ENCODE results near the gene CNOT4. TPM values are rescaled to one million over a fixed set of nuclear protein-coding genes. Genes with fewer than 3 reads are reported as not detected.

CNOT4 gene
- total and polyA plus RNA-seq, 2 of the 13 experiments (the other 11 are each of a cell fraction or from before 2014, with no cell fraction given), result 7.4 to 8.4 TPM

GRCh38 chr7:135410543-135410942 is 99.4 kb downstream of the CNOT4 start:
- no TSS peak for BruUV-seq (replicated peaks)
- TF ChIP-seq KDM5B (CRISPR knock-in tag; IDR thresholded peaks at IDR 0.05; ENCODE audit: borderline replicate concordance), result no peak
- no peak for TF ChIP-seq MAF1 (CRISPR knock-in tag; IDR thresholded peaks at IDR 0.05; ENCODE audit: borderline replicate concordance)
- no peak for TF ChIP-seq NR2F2 (IDR thresholded peaks at IDR 0.05; ENCODE audit: borderline replicate concordance, low read depth)
- no peak for TF ChIP-seq ZKSCAN5 (CRISPR knock-in tag; IDR thresholded peaks at IDR 0.05)
- TF ChIP-seq SP140L (CRISPR knock-in tag; IDR thresholded peaks at IDR 0.05; ENCODE audit: borderline replicate concordance), result no peak
- TF ChIP-seq POLR2A (IDR thresholded peaks at IDR 0.05; ENCODE audit: insufficient read depth in 1 of 2, low read depth in 2 of 2, low read length in 2 of 2), result no peak
- no peak for TF ChIP-seq HOXA5 (CRISPR knock-in tag; IDR thresholded peaks at IDR 0.05)
- no peak for TF ChIP-seq TGIF2 (CRISPR knock-in tag; IDR thresholded peaks at IDR 0.05)
- no peak for TF ChIP-seq TEAD2 (CRISPR knock-in tag; IDR thresholded peaks at IDR 0.05)
- ChIA-PET CTCF (ENCODE audit: low intra/inter-chr PET ratio, low total read pairs) (no interaction called here), POLR2A (no interaction called here)
- 99% methylated on average over 3 of the region's 3 CpGs for WGBS (ENCODE audit: low lambda C conversion rate)
- Histone ChIP-seq H3K79me2 (ENCODE audit: insufficient read depth, low read length) (no peaks in the 10 kb centered on the region), H3K4me3 (replicated peaks in 1 of 3; ENCODE audit: insufficient read depth in 1 of 3, low read depth in 2 of 3, low read length in 3 of 3) (no peak overlapping the region), H3K9ac (ENCODE audit: insufficient read depth, low read depth, low read length) (no peak overlapping the region), H3K27me3 (ENCODE audit: control insufficient read depth in 1 of 2, insufficient read depth in 2 of 2, low read length in 2 of 2) (no peaks in the 10 kb centered on the region), H3K27ac (ENCODE audit: extremely low read length, insufficient read depth, low read length) (no peak overlapping the region), H2AFZ (ENCODE audit: low read length) (no peak overlapping the region), H4K20me1 (ENCODE audit: insufficient read depth, low read length) (no peaks in the 10 kb centered on the region), H3K4me2 (ENCODE audit: low read depth, low read length) (no peak overlapping the region), H3K4me1 (ENCODE audit: insufficient read depth, low read length) (peaks cover 18% of the 10 kb centered on the region), H3K36me3 (replicated peaks in 1 of 2; ENCODE audit: control insufficient read depth in 1 of 2, insufficient read depth in 2 of 2, low read length in 2 of 2) (peaks cover 0 to 23% of the 10 kb centered on the region in 2 experiments; a peak in 2 of 5 replicates), H3K9me3 (ENCODE audit: low read length) (no peaks in the 10 kb centered on the region)
- FAIRE-seq (no peak), ATAC-seq (no peak), DNase-seq (ENCODE audit: low spot score) (no peak)
- intact Hi-C loops (cut with micrococcal nuclease; ENCODE audit: unreplicated experiment), result no loop called here
- in situ Hi-C loops (cut with HindIII; ENCODE audit: extremely low pct_ligation_motif_present, low pct_unique_long_range_greater_than_20kb), result no loop called here

GRCh38 chr7:135409845-135410542 is 99.9 kb downstream of the CNOT4 start:
- H3K36me3 ChIP-seq (replicated peaks in 1 of 2; ENCODE audit: control insufficient read depth in 1 of 2, insufficient read depth in 2 of 2, low read length in 2 of 2), result peaks cover 0 to 23% of the 10 kb centered on the region in 2 experiments; a peak in 2 of 5 replicates
- DNase-seq (ENCODE audit: low spot score) (no peak), FAIRE-seq (no peak), ATAC-seq (no peak)
- H4K20me1 ChIP-seq (ENCODE audit: insufficient read depth, low read length), result no peaks in the 10 kb centered on the region
- in situ Hi-C loops (cut with HindIII; ENCODE audit: extremely low pct_ligation_motif_present, low pct_unique_long_range_greater_than_20kb) (no loop called here), intact Hi-C loops (cut with micrococcal nuclease; ENCODE audit: unreplicated experiment) (no loop called here)
- H3K4me3 ChIP-seq (replicated peaks in 1 of 3; ENCODE audit: insufficient read depth in 1 of 3, low read depth in 2 of 3, low read length in 3 of 3), result no peak overlapping the region
- ChIA-PET POLR2A (no interaction called here), CTCF (ENCODE audit: low intra/inter-chr PET ratio, low total read pairs) (no interaction called here)
- no peaks in the 10 kb centered on the region for H3K9me3 ChIP-seq (ENCODE audit: low read length)
- no peak overlapping the region for H2AFZ ChIP-seq (ENCODE audit: low read length)
- BruUV-seq (replicated peaks), result no TSS peak
- WGBS (ENCODE audit: low lambda C conversion rate), result 99% methylated on average over 2 of the region's 2 CpGs
- H3K79me2 ChIP-seq (ENCODE audit: insufficient read depth, low read length), result no peaks in the 10 kb centered on the region
- H3K27ac ChIP-seq (ENCODE audit: extremely low read length, insufficient read depth, low read length), result no peak overlapping the region
- H3K27me3 ChIP-seq (ENCODE audit: control insufficient read depth in 1 of 2, insufficient read depth in 2 of 2, low read length in 2 of 2), result no peaks in the 10 kb centered on the region
- H3K4me2 ChIP-seq (ENCODE audit: low read depth, low read length), result no peak overlapping the region
- no peak overlapping the region for H3K9ac ChIP-seq (ENCODE audit: insufficient read depth, low read depth, low read length)
- peaks cover 14% of the 10 kb centered on the region for H3K4me1 ChIP-seq (ENCODE audit: insufficient read depth, low read length)
- TF ChIP-seq SP2 (CRISPR knock-in tag; IDR thresholded peaks at IDR 0.05) (no peak), NFE2L1 (CRISPR knock-in tag; IDR thresholded peaks at IDR 0.05; ENCODE audit: borderline replicate concordance) (no peak), ZNF318 (CRISPR knock-in tag; IDR thresholded peaks at IDR 0.05) (no peak)

All from HepG2 (cell line).